GM12873 (cell line): Measurements from ENCODE around the gene KITLG.

Source experiments
- TF ChIP-seq, protein P1 (sequence below): IDR thresholded peaks from 2 replicates; pipeline ENCODE4 v1.5.1; 2012; ENCODE audit warnings: low read depth, mild to moderate bottlenecking, moderate library complexity, low read length, control low read depth; ENCODE audit not compliant: insufficient read depth; ENCODE audit errors: missing control alignments

Gene KITLG, protein sequence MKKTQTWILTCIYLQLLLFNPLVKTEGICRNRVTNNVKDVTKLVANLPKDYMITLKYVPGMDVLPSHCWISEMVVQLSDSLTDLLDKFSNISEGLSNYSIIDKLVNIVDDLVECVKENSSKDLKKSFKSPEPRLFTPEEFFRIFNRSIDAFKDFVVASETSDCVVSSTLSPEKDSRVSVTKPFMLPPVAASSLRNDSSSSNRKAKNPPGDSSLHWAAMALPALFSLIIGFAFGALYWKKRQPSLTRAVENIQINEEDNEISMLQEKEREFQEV

DNA sequence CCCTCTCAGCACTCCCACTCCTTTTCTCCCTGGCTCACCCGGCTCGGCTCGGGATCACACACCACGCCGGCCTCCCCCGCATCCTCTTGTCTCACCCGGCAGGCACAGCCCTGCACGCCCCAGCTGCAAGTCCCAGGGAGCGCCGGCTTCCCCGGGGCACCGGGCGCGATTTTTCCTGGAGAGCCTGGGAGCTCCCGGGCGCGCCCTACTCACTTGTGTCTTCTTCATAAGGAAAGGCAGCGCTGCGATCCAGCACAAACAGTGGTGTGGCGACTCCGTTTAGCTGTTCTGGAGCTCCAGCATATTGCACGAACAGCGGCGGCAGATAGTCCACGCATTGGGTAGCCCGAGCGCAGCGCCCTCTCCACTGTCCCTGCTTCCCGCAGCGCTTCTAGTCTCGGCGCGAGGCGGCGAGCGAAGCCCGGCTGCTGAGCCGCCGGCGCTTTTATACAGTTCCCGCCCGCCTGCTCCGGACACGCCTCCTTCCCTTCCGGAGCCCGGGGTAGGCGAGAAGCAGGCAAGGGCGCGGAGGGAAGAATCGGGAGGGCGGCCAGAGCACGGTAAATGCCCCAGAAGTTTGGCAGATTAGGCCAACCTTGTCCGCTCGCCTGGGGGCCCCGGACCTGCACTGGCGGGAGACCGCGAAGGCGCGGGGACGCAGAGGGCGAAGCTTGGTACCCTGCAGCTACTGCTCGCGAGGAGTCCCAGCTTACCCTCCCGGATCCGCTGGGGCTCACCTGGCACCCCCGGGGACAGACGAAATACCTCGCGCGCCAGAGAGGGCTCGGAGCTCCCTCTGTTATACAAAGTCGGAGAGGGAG, at the start of gene KITLG:
TSS of gene KITLG (minus strand) at position 421 of the 821 bp plus-strand sequence. CDS start at position 228, 193 bp downstream.
- TF ChIP-seq, protein P1, sequence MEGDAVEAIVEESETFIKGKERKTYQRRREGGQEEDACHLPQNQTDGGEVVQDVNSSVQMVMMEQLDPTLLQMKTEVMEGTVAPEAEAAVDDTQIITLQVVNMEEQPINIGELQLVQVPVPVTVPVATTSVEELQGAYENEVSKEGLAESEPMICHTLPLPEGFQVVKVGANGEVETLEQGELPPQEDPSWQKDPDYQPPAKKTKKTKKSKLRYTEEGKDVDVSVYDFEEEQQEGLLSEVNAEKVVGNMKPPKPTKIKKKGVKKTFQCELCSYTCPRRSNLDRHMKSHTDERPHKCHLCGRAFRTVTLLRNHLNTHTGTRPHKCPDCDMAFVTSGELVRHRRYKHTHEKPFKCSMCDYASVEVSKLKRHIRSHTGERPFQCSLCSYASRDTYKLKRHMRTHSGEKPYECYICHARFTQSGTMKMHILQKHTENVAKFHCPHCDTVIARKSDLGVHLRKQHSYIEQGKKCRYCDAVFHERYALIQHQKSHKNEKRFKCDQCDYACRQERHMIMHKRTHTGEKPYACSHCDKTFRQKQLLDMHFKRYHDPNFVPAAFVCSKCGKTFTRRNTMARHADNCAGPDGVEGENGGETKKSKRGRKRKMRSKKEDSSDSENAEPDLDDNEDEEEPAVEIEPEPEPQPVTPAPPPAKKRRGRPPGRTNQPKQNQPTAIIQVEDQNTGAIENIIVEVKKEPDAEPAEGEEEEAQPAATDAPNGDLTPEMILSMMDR = no peak

DNA sequence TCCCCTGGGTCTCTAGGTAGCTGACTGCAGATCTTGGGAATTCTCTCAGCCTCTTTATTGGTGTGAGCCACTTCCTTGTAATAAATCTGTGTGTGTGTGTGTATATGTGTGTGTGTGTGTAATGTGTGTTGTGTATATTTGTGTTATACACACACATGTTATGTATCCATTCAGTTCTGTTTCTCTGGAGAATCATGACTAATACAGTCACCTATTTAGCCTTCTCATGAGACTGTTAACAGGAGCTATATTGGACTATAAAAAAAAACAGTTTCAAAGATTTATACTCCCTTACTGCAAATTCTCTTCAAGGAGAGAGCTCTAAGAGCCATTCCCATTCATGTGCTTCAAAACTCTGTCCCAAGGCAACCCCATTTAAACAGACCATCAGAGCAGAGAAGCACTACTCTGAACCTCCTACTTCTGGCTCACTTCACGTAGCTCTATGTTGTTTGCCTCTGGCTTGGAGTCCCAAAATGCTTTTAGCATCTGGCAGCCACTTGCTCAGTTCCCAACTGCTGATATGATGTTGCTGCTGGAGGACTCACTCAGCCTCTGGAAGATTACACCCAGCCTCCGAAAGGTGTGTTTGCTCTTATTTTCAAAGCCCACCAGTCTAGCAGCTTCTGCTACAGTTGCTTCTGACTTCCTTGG, 48.7 kb upstream of the KITLG start:
- TF ChIP-seq, protein P1 = no peak

DNA sequence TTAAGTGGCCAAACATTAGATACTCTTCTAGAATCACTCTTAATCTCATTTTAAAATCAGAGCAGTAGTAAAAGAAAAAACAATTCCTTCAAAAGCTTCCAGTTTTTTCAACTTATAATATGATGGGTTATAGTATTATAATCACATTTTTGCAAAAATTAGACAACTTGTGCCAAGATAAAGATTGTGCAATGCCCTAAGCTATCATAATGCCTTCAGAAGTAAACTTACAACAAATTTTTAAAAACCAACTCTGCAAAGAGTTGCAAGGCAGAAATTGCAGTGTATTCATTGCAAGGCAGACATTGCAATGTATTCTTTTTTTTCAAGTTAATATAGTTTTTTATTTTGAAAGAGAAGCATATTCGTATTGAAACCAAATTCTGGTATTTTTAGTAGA, 47.2 kb upstream of the KITLG start:
- TF ChIP-seq, protein P1 = no peak

DNA sequence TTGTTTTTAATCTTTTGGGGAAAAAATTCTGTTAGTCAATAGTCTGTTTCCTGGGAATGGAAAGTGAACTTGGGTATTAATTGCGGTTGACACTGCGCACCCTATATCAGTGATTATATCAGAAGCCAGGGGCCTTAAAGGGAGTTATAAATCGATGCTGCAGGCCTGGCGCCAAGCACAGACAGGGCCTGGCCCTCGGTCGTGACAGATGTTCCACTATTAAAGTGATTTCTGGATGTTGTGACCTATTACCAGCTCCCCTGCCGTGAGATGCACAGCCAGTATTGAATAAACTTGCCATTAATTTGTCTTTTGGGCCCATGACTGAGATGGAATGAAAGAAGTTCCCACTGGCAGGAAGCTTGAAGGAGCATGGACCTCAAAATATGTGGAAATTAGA, 45.1 kb upstream of the KITLG start:
- TF ChIP-seq, protein P1 = no peak

DNA sequence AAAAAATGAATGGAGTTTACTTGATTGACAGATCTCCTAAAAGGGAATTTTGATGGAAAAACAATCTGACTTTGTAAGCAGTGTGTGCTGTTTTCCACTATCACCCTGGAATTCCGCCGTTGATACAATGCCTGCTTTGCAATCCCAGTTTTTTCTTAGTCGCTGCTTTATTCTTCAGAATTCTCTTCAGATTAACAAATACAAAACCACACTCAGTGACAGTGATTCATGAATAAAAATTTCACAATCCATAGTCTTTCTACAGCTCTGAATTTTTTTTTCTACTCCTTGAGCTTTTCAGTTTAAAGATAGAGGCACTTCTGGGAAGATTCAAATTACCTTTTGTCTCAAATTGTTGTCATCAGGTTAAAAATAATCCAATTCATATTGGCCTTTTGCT, 44.6 kb upstream of the KITLG start:
- TF ChIP-seq, protein P1 = no peak

DNA sequence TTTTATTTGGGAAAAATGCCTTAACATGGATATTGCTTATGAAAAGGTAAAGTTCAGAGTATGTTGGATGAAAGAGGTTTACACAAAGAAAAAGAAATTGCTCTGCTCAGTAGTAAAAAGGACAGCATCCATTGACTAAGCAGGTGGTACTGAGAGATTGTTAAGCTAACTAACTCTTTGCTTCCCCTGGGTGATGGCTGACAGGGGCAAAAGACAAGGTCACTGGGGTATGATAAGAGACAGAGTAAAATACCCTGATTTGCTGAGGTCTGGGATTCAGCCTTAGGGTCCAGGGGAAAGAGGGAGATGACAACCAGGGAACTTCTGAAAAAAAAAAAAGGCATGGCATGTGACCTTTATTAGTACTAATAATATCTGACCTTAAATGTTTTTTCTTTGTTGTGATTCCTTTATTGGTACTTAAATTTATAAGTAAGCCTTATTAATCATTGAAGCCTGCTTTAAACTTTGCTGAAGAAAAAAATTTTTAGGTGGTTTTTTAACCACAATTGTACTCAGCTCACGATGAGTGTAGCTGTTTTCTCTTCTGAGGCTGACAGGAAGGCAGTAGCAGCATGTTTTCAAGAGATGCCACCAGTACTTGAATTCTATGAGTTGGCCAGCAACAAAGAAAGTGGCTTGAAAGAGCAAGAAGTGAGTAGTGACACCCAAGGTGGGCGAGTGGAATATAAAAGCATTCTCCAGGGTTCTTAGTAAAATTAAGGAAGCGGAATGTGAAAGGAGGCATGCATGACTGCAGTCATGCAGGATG, 43.7 kb upstream of the KITLG start:
- TF ChIP-seq, protein P1 = no peak
